Kidney tubule cell (primary cell): ENCODE results near the gene AHDC1.
A peak's percentile ranks its signal among the peaks of the same experiment; 100 is the strongest.
"Not testable (repeated sequence)": the region's sequence is repeated elsewhere in the genome, so short reads cannot be mapped to it uniquely, and the experiment has no call there.

Experiments used
- DNase-seq: peaks from one replicate; pipeline ENCODE4 v3.0.0-alpha.2; 2018; ENCODE audit warnings: low spot score

AHDC1 gene

GRCh38 chr1:27551170-27551952 is 52.6 kb downstream of the AHDC1 start:
- DNase-seq = no peak

DNA sequence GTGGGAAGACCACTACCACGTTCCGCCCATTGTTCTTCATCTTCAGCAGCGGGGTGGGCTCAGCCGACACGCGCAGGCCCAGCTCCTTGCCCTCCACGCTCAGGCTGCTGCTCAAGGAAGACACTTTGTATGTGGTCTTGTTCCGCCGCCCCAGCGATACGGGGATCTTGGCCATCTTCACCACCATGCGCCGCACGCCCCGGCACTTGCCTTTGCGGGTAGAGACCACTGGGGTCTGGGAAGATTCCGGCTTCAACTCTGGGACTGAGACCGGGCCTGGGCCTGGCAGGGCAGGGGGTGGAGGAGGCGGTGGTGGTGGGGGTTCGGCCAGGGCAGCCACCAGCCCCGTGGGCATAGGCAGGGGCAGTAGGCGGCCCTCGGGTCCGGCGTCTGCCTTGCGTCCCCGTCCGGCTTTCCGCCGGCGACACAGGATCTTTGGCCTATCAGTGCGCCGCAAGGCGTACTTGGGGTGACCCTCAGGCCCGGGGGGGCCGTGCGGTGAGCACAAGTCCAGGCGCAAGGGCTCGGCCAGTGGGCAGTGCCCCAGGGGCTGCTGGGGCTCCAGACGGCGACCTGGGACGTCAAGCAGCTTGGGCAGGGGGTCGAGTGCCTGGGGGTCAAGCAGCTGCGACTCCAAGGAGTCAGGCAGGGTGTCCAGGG is 53.3 kb downstream of the AHDC1 start:
- no peak for DNase-seq

DNA sequence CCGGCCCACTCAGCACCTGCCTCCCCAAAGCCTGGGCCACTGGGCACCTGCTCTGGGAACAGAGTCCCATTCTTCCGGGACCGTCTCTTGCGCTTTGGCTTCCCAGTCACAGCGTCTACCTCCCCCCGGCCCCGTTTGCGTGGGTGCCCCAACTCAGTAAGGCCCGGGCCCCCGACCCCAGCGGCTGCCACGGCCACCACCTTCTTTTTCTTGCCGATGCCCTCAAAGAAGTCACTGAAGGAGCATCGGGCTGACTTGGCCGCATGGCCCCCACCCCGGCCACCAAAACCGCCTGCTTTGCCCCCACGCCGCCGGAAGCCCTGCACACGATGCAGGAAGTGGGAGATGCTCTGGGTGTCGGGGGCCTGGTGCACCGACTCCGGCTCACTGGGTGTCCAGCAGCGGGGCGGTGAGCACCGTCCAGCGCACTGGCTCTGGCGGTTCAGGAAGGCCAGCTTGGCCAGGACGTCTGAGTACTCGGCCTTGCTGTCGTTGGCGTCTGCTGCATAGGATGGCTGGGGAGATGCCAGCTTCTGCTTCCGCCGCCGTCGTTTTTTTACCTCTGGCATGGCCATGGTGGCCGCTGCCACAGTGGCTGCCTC is 54.0 kb downstream of the AHDC1 start:
- DNase-seq = no peak

GRCh38 chr1:27548858-27549719 is 54.9 kb downstream of the AHDC1 start:
- peak; percentile 53 for DNase-seq

DNA sequence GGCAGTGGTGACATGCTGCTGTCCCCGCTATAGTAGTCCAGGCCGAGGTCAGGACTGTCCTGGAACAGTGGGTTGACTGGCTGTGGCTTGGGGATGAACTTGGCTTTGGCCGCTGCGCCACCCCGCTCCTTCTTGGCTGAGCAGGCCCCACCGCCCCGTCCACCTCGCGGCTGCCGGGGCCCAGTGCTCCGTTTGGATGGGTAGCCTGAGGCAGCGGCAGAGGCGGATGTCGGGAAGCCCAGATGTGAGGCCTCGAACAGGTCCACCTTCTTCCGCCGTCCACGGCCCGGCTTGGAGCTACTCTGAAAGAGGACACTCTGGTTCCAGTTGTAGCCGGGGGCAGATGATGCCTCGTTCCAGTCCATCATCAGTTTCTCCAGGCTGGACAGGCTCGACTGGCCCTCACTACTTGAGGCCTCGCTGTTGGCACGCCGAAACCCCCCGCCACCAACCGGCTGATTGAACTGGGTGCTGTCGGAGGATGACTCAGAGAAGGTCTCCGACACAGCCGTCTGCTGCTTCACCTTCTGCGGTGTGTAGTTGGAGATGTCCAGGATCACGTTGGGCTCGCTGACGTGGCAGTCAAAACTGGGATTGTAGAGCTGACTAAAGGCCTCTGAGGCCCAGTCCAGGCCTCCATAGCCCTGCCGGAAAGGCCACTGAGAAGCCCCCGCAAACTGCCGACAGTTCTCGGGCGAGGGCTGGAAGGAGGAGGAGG is 55.6 kb downstream of the AHDC1 start:
- DNase-seq = no peak

GRCh38 chr1:27547220-27548116 is 56.5 kb downstream of the AHDC1 start:
- DNase-seq = no peak

- peak; percentile 75 for DNase-seq
Observed at GRCh38 chr1:27545876-27546275, 58.1 kb downstream of the AHDC1 start.

- peak; percentile 65 for DNase-seq
Observed at GRCh38 chr1:27545271-27545670, 58.7 kb downstream of the AHDC1 start.

DNA sequence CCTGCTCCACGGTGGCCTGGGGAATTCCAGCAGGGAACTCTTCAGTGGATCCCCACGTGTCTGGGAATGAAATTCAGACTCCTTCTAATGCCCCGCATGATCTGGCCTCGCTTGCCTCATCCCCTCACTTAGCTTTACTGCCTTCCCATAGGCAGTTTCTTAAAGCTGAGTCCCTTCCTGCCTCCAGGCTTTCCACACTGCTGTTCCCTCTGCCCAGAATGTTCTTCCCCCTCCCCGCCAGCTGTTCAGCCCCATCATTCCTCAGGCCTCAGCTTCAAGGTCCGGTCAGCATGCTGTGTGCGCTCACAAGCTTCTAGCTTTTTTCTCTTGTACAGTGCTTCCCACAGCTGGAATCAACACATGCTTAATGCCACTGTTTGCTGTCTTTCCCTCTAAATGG is 59.1 kb downstream of the AHDC1 start:
- peak; percentile 23 for DNase-seq

DNA sequence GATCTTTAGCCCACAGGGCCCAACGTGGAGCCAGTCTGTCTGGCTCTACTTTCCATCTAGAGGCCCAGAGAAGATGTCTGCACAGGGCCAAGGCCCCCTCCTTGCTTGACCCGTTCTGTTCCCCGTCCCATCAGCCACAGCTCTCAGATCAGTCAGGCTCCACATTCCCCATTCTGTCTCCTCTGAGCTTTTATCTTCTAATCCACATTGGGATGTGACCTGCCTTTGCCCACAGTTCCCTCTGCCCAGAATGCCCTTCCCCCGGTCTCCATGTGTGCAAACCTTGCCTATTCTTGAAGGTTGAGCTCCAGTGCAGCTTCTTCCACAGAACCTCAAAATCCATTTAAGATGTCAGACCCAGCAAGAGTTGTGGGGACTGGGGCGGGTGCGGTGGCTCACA is 60.7 kb downstream of the AHDC1 start:
- DNase-seq = no peak

- peak; percentile 100 for DNase-seq
Observed at GRCh38 chr1:27542463-27543273, 61.3 kb downstream of the AHDC1 start.

GRCh38 chr1:27539901-27540861 is 63.8 kb downstream of the AHDC1 start:
- peak; percentile 98 for DNase-seq

DNA sequence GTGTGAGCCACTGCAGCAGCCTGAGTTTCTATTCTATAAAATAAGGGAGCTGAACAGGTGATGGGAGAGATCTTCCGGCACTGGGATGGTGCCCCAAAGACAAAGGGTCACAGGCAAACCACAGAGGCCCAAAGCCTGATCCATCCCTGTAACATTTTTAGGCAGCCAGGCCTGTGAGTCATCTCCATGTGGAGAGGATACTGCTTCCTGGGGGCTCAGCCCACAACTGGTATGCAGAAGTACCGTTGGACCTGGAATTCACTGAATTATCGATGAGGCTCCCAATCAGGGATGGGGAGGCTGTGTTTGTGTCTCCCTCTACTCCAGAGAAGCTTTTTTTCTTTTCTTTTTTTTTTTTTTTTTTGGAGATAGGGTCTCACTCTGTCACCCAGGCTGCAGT is 65.2 kb downstream of the AHDC1 start:
- DNase-seq = peak; percentile 88

DNA sequence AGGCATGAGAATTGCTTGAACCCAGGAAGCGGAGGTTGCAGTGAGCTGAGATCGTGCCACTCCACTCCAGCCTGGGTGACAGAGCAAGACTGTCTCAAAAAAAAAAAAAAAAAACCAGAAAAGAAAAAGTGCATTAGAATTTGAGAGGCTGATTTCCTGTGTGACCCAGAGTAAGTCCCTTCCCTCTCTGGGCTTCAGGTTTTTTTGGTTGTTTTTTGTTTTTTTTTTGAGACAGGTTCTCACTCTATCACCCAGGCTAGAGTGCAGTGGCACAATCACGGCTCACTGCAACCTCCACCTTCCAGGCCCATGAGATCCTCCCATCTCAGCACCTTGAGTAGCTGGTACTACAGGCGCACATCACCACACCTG is 65.7 kb downstream of the AHDC1 start:
- not testable (repeated sequence) for DNase-seq

GRCh38 chr1:27536767-27537166 is 67.2 kb downstream of the AHDC1 start:
- peak; percentile 87 for DNase-seq

DNA sequence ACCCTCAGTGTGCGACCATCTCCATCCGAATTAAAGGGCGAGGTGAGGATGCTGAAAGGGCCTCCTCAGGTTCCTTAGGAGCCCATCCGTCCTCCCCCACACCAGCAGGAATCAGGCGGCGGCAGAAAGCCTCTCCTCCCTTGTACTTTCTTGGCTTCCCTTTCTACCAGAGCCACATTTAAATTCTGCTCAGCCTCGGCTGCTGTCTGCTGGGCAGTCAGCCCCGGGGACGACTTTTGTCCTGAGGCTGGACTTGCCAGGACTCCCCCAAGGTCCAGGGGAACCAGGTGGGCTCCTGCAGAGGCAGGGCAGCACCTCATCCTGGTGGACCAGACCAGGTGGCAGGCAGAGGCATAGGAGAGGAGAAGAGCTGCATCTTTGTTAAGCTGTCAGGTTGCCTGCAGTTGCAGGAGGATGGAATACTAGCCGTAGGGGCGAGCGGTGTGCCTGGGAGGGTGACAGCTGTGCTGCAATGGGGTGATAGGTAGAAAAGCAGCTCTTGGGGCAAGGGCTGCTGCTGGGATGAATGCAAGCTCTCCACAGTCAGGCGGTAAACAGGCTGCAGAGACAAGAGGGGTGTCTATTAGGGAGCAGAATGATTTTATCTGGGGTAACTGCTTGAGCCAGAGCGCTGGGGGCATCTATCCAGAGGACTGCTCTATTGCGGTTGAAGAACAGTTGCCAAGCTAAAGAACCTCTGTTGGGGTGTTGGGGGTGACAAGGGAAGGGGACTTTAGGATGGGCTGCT is 67.8 kb downstream of the AHDC1 start:
- no peak for DNase-seq

GRCh38 chr1:27535386-27535785 is 68.6 kb downstream of the AHDC1 start:
- DNase-seq = no peak
